ENCODE data around the gene KMT2A. TPM values are rescaled to one million over a fixed set of nuclear protein-coding genes. Genes with fewer than 3 reads are reported as not detected.
A peak's percentile ranks its signal among the peaks of the same experiment; 100 is the strongest.

KMT2A gene
- total RNA-seq, 4 donors from 2014 or later, result 61.8 to 150 (median 80.1) TPM

DNA sequence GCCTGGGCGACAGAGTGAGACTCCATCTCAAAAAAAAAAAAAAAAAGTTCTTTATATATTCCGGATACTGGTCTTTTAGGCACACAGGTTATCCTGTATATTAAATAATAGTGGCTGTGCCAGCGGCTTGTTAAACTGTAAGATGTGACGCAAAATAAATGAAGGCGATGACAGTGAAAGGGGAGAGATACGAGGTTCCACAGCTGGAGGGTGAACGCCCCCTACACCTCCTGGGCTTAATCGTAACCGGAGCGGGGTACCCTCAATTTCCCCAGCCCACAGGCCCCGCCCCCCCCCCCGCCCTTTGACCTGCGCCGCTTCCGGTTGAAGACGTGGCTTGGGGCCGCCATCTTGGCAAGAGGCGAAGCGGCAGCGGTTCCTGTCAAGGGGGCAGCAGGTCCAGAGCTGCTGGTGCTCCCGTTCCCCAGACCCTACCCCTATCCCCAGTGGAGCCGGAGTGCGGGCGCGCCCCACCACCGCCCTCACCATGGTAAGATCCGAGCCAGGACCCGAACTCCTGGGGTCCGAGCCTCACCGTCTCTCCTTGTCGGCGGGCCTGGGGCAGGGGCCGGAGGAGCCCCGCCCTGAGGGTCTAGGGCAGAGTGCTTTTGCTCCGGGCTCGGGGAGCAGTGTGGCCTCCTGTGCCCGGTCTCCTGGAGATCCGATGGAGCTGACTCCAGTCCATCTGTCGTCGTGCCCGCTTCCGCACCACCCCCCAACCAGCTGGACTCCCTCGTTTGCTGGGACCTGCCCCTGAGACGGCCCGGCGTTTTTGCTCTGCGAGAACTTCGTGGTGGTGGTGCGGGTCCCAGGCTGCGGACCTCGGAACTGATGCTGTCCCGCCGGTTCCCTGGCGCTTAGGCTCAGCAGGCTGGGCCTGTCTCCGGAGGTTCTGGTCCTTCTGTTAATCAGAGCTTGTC lies 136.0 kb downstream of the KMT2A start, which contains the start of gene ARCN1:
TSS of gene ARCN1 (plus strand) at position 349 of the 920 bp plus-strand sequence. CDS start at position 488, 139 bp downstream.
- H3K27ac ChIP-seq, result peak within 1 kb of the TSS; percentile 98
- peak within 1 kb of the TSS; percentile 97 for H3K4me3 ChIP-seq
- H3K36me3 ChIP-seq, result no peaks in the 10 kb centered on the region
- H3K9me3 ChIP-seq, result no peaks in the 10 kb centered on the region
- TF ChIP-seq, protein P1, sequence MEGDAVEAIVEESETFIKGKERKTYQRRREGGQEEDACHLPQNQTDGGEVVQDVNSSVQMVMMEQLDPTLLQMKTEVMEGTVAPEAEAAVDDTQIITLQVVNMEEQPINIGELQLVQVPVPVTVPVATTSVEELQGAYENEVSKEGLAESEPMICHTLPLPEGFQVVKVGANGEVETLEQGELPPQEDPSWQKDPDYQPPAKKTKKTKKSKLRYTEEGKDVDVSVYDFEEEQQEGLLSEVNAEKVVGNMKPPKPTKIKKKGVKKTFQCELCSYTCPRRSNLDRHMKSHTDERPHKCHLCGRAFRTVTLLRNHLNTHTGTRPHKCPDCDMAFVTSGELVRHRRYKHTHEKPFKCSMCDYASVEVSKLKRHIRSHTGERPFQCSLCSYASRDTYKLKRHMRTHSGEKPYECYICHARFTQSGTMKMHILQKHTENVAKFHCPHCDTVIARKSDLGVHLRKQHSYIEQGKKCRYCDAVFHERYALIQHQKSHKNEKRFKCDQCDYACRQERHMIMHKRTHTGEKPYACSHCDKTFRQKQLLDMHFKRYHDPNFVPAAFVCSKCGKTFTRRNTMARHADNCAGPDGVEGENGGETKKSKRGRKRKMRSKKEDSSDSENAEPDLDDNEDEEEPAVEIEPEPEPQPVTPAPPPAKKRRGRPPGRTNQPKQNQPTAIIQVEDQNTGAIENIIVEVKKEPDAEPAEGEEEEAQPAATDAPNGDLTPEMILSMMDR (IDR thresholded peaks at IDR 0.05), result no peak
- peak in 1 of 2 donors; percentile 61 for TF ChIP-seq POLR2A (IDR thresholded peaks at IDR 0.05)
- H3K4me1 ChIP-seq, result peaks cover 44% of the 10 kb centered on the region
- peak; percentile 88 to 92 for DNase-seq (ENCODE audit: low spot score in 2 of 2)
- H3K27me3 ChIP-seq, result no peaks in the 10 kb centered on the region
- WGBS, result 1% methylated on average over 28 of the region's 55 CpGs

DNA sequence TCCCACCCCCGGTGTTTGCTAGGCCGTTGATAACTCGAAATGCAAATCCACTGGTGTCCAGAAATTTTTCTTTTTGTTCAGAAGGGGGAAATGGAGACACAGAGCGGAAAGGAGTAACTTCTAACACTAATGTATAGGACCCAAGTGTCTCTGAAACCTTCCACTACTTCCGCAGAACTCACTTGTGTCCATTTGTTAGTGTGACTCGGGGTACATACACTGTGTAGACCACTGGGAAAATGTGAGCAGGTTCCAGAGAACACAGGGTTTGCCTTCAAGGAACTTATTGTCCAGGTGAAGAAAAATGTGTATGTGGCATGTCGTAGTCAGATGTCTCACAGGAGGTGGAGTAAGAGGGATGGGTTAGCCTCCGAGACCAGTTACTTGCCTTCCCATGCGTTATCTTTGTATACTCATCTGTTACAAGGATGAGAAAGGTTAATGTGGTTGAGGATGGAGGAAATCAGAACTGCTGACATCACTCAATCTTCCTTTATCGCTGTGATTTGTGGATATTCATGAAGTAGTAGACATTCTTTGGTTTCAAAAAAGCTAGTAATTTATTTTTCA lies 136.8 kb downstream of the KMT2A start:
- TF ChIP-seq EP300 (IDR thresholded peaks at IDR 0.05), result no peak
- no peak for TF ChIP-seq POLR2AphosphoS5 (IDR thresholded peaks at IDR 0.05)
- TF ChIP-seq, protein P1 (IDR thresholded peaks at IDR 0.05), result no peak
- no peak for TF ChIP-seq POLR2A (IDR thresholded peaks at IDR 0.05)
- Histone ChIP-seq H3K9me3 (no peaks in the 10 kb centered on the region), H3K36me3 (no peaks in the 10 kb centered on the region), H3K4me3 (peak overlapping the region; percentile 97), H3K27ac (peak overlapping the region; percentile 98), H3K4me1 (peaks cover 48% of the 10 kb centered on the region), H3K27me3 (no peaks in the 10 kb centered on the region)
- DNase-seq (ENCODE audit: low spot score in 2 of 2), result no peak
- 2% methylated on average over 10 of the region's 10 CpGs for WGBS

DNA sequence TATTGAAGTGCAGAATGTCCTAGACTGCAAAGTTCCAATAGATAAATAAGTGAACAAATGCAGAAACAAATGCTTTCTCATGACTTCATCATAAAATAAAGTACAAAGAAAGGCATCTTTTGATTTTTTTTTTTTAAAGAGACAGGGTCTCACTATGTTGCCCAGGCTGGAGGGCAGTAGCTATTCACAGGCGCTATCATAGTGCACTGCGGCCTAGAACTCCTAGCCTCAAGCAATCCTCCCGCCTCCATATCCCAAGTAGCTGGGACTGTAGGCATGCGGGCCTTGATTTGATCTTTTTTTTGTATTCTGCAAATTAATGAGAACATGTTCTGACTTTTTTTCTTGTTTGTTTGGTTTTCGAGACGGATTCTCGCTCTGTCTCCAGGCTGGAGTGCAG lies 138.3 kb downstream of the KMT2A start:
- Histone ChIP-seq H3K27ac (no peak overlapping the region), H3K4me3 (peak overlapping the region; percentile 97), H3K36me3 (no peaks in the 10 kb centered on the region), H3K9me3 (no peaks in the 10 kb centered on the region), H3K4me1 (peaks cover 48% of the 10 kb centered on the region), H3K27me3 (no peaks in the 10 kb centered on the region)
- TF ChIP-seq, protein P1 (IDR thresholded peaks at IDR 0.05), result no peak
- no peak for TF ChIP-seq POLR2AphosphoS5 (IDR thresholded peaks at IDR 0.05)
- TF ChIP-seq EP300 (IDR thresholded peaks at IDR 0.05), result no peak
- WGBS, result 76% methylated on average over 7 of the region's 7 CpGs
- DNase-seq (ENCODE audit: low spot score in 2 of 2), result no peak

Other genes with a start within 250 kb of the KMT2A start
- gene JAML, start 211.5 kb upstream of the KMT2A start, total RNA-seq, result 1 to 10 TPM in 3 of 4 donors, not detected in 1; 1.1 to 4.9 (median 2.1) TPM
- 10 to 100 TPM; 23.9 to 87.2 (median 56.1) TPM for gene MPZL3, start 184.1 kb upstream of the KMT2A start, total RNA-seq
- gene MPZL2, start 172.2 kb upstream of the KMT2A start, total RNA-seq, result 100 to 1,000 TPM in 1 of 4 donors, 10 to 100 TPM in 3; 54.5 to 111 (median 56.7) TPM
- 1 to 10 TPM in 1 of 4 donors, under 1 TPM in 2, not detected in 1; 0.55 to 3.3 (median 0.79) TPM for gene CD3E, start 131.8 kb upstream of the KMT2A start, total RNA-seq
- gene CD3D, start 93.8 kb upstream of the KMT2A start, total RNA-seq, result 1 to 10 TPM in 2 of 4 donors, not detected in 2; 1.8 to 4.4 TPM
- 1 to 10 TPM in 1 of 4 donors, under 1 TPM in 1, not detected in 2; 0.73 to 1.2 TPM for gene CD3G, start 92.1 kb upstream of the KMT2A start, total RNA-seq
- gene UBE4A, start 76.9 kb upstream of the KMT2A start, total RNA-seq, result 10 to 100 TPM; 37.0 to 81.8 (median 50.4) TPM
- gene ATP5MG, start 34.9 kb upstream of the KMT2A start, total RNA-seq, result 10 to 100 TPM; 26.6 to 70.0 (median 49.7) TPM
- 1 to 10 TPM in 1 of 4 donors, not detected in 3; 3.0 TPM for gene TTC36, start 91.0 kb downstream of the KMT2A start, total RNA-seq
- 10 to 100 TPM; 24.9 to 32.1 (median 27.3) TPM for gene TMEM25, start 94.7 kb downstream of the KMT2A start, total RNA-seq
- 10 to 100 TPM; 16.3 to 25.7 (median 22.1) TPM for gene IFT46, start 129.4 kb downstream of the KMT2A start, total RNA-seq
- gene ARCN1, start 135.9 kb downstream of the KMT2A start, total RNA-seq, result 10 to 100 TPM; 70.3 to 80.7 (median 77.0) TPM
- 100 to 1,000 TPM in 2 of 4 donors, 10 to 100 TPM in 2; 48.7 to 117 (median 77.3) TPM for gene PHLDB1, start 171.1 kb downstream of the KMT2A start, total RNA-seq
- not detected for gene TREH, start 243.2 kb downstream of the KMT2A start, total RNA-seq

Measured in suprapubic skin (tissue), 4 donors.